ENCODE results near the gene NLRC4.

DNA sequence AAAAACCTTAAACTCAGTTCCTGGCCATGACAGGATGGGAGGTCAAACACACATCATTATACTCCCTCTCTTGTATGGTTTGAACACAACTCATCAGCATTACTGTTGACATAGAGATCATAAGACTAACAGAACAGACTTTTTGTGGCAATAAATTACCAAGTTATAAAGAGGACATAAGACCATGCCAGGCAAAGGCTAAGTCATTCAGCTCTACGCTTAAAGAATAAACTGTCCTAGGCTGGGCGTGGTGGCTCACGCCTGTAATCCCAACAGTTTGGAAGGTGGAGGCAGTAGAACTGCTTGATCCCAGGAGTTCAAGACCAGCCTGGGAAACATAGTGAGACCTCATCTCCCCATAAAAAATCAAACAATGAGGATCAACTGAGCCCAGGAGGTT is 16.4 kb downstream of the NLRC4 start:
- TF ChIP-seq NFE2L2 (IDR thresholded peaks at IDR 0.05; ENCODE audit: low read depth, low read length) (no peak), SMC3 (IDR thresholded peaks at IDR 0.05; ENCODE audit: low read depth, low read length) (no peak), RAD21 (IDR thresholded peaks at IDR 0.05; ENCODE audit: low read length) (no peak)
- TF ChIP-seq, protein P1, sequence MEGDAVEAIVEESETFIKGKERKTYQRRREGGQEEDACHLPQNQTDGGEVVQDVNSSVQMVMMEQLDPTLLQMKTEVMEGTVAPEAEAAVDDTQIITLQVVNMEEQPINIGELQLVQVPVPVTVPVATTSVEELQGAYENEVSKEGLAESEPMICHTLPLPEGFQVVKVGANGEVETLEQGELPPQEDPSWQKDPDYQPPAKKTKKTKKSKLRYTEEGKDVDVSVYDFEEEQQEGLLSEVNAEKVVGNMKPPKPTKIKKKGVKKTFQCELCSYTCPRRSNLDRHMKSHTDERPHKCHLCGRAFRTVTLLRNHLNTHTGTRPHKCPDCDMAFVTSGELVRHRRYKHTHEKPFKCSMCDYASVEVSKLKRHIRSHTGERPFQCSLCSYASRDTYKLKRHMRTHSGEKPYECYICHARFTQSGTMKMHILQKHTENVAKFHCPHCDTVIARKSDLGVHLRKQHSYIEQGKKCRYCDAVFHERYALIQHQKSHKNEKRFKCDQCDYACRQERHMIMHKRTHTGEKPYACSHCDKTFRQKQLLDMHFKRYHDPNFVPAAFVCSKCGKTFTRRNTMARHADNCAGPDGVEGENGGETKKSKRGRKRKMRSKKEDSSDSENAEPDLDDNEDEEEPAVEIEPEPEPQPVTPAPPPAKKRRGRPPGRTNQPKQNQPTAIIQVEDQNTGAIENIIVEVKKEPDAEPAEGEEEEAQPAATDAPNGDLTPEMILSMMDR (conservative IDR thresholded peaks at IDR 0.05; ENCODE audit: low read depth, low read length), result no peak
